MG63 (cell line): Measurements from ENCODE around the gene PCSK6. TPM values are rescaled to one million over a fixed set of nuclear protein-coding genes. Genes with fewer than 3 reads are reported as not detected.
"Not testable (repeated sequence)": the region's sequence is repeated elsewhere in the genome, so short reads cannot be mapped to it uniquely, and the experiment has no call there.

Experiments
- DNase-seq: peaks from one replicate; pipeline ENCODE4 v3.0.0-alpha.2; 2020
- H3K27me3 ChIP-seq: fragments of 250-450 bp; sonication (Bioruptor Pico); 2 replicates; pipeline ENCODE4 v1.5.1; 2020; ENCODE audit warnings: mild to moderate bottlenecking, moderate library complexity
- H3K36me3 ChIP-seq: fragments of 250-450 bp; sonication (Bioruptor Pico); 2 replicates; pipeline ENCODE4 v1.5.1; 2020; ENCODE audit warnings: mild to moderate bottlenecking, moderate library complexity
- H3K4me3 ChIP-seq: fragments of 250-450 bp; sonication (Bioruptor Pico); 2 replicates; pipeline ENCODE4 v1.5.1; 2020; ENCODE audit warnings: mild to moderate bottlenecking, moderate library complexity
- H3K9me3 ChIP-seq: fragments of 250-450 bp; sonication (Bioruptor Pico); 2 replicates; pipeline ENCODE4 v1.5.1; 2020; ENCODE audit warnings: mild to moderate bottlenecking, moderate library complexity
- total RNA-seq: library from RNA; depleted of rRNA; stranded (reverse); fragments of >200 nt; shearing (Covaris generic); gene quantifications from 2 replicates; pipeline ENCODE4 v1.2.3, GENCODE V29; 2014; ENCODE audit warnings: low replicate concordance

The PCSK6 gene
- total RNA-seq, 1 experiment from 2014 or later = 48.8 TPM

DNA sequence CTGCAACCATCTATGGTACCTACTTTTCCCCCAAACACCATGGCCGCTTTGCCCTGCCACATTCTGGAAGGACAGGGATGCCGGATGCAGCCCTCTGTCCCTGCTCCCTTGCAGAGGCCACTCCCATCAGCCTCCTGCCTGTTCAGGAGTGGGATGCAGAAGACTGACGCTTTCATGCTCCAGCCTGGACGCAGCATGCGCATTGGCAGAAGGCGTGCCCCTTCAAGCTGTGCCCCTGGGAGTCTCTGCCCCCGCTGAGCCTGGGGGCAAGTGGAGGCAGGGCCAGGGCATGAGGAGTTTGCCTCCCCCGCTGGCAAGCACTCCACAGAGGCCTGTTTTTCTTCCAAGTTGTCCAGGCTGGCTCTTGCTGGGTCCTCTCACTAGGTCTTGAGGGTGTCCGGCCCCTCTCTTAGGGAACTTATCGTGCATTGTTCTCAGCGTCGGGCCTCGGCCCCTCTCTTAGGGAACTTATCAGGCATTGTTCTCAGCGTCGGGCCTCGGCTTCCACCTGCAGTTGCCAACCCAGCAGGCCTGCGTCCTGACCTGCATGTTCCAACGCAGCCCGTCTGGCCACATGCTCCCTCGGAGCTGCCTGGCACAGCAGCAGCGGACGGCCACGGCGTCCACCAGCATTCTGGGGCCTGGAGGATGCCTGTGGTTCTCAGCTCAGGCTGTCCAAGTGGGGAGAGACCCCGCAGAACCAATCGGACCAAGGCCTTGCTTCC lies 179.9 kb downstream of the PCSK6 start:
- Histone ChIP-seq H3K4me3 (no peak overlapping the region), H3K9me3 (no peaks in the 10 kb centered on the region), H3K36me3 (no peaks in the 10 kb centered on the region; the same call in 1 of the 2 replicates), H3K27me3 (no peaks in the 10 kb centered on the region)
- no peak for DNase-seq

DNA sequence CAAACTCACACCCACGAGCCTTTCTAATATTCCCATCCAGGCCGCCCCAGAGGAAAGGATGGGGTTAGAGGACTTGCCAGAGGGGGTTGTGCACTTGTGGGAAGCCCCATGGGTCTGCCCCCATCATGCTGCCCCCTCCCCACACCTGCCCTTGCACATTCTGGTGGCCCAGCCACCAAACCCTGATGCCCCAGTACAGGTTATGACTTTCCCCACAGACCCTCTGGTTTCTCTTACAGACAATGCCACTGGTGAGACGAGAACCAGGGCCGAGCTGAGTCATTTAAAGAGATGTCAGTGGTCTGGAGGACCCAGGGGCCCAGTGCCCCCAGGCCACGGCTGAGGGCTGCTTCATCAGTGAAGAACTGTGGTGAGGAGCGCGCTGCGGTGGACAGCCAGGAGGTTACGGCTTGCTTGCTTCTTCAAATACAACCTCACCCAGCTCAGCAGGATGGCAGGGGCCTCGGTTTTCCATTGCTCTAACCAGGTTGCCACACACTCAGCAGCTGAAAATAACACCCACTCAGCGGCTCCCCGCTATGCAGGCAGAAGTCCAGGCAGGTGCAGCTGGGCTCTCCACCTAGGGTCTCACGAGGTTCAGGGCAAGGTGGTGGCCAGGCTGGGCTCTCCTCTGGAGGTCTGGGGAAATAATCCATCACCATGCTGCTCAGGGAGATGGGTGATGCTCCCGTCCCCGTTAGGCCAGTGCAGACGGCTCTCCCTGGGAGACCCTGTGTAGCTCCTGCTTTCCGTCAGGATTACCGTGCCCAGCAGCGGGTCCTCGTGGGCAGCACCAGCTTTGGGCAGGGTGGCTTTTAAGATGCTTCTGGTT lies 180.7 kb downstream of the PCSK6 start:
- H3K36me3 ChIP-seq = no peaks in the 10 kb centered on the region
- no peak overlapping the region for H3K4me3 ChIP-seq
- no peaks in the 10 kb centered on the region for H3K9me3 ChIP-seq
- no peak for DNase-seq
- H3K27me3 ChIP-seq = no peaks in the 10 kb centered on the region

DNA sequence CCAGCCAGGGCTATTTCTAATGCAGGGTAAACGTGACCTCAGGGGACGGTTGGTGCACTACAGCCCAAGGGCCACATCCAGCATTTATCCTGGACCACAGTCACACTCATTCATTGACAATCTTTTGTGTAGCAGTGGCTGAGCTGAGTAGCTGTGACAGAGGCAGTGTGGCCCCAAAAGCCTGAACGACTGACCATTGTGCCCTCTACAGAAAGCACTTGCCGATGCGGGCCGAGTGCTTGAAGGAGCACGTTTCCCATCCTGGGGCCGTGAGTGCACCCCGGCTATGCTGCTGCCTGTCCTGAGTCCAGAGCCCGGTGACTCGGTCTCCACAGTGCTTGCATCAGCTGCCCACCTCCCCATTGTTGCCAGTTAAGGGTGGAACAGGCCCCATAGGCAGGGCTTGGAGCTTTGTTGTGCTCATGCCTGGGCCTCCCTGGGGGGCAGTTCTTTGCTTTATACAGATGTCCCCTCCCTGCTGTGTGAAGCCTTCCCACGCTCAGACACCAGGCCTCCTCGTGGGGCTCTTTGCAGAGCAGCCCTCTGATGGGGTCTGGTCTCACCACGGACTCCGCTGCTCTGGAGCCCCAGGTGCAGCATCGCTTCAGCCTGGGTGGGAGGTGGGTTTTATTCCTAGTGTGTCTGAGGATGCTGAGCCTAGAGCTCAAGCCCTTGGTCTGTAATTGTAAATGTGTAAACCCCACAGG lies 181.5 kb downstream of the PCSK6 start:
- H3K9me3 ChIP-seq = no peaks in the 10 kb centered on the region
- DNase-seq = no peak
- H3K36me3 ChIP-seq = peaks cover 2% of the 10 kb centered on the region; the same call in 1 of the 2 replicates

DNA sequence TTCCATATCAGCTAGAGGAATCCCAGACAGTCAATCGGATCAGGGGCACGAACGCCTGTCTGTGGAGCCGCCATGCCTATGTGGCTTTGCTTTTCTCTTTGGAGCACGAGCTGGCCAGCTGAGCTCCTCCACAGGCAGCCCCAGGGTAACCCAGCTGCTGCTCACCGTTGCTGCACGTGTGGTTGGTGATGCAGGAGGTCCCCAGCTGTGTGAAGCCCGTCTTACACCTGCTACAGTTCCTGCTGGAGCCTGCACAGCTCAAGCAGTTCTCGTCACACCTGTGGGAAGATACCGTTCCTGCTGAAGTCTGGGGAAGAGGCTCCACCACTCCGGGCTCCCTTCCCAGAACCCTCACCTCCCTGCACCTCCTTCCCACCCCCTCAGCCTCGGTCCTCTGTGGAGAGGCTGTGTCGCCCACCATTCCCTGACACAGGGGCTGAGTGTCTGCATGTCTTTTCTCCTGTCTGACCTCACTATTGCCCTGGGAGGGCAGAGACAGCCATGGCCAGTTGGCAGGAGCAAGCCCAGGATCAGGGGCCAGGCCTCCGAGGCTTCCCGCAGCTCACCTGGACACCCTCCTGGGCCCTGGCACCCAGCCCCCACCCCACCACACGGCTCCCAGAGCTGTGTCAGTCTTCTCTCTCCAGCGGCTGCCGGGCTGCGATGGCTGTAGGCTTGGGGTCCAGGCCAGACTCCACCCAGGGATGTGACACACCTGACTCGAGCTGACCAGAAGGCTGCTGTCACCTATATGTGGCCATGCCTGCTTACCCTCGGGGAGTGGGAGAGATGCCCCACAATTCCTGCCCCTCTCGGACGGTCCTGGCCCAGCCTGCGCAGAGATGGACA lies 182.2 kb downstream of the PCSK6 start:
- no peaks in the 10 kb centered on the region for H3K9me3 ChIP-seq
- H3K27me3 ChIP-seq = no peaks in the 10 kb centered on the region
- H3K4me3 ChIP-seq = no peak overlapping the region
- H3K36me3 ChIP-seq = peaks cover 2% of the 10 kb centered on the region; the same call in 1 of the 2 replicates
- no peak for DNase-seq

More for the DNA sequence above, 181.5 kb downstream of the PCSK6 start:
- Histone ChIP-seq H3K4me3 (no peak overlapping the region), H3K27me3 (no peaks in the 10 kb centered on the region)

DNA sequence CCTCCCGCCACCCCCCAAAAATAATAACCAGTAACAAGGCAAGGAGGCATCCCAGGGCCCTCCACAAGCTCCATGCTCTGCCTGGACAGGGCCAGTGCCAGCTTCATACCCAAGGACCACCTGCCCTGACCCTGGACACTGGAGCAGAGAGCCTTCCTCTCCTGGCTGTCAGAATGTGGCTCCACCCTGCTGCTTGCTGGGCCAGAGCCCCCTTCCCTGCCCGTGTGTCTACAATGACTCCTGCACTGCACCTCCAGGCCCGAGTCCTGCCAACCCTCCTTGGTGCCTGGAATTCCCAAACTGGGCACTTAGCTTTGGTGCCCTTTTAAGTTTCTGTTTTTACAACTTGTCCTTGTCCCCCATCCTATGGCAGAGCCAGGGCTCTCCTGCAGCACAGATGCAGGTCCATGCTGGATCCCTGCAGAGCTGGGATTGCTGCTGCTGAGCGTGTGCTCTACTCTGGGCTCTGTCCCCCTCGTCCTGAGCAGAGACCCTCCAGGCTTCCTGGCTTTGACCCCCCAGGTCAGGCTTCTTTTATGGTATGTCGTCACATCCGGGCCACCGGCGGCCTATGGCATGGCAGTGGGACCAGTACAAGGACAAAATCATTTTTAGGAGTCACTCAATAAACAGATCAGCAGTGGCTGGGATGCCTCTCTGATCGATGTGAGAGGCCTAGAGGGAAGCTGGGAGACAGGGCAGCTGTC lies 183.0 kb downstream of the PCSK6 start:
- Histone ChIP-seq H3K27me3 (no peaks in the 10 kb centered on the region), H3K36me3 (peaks cover 2% of the 10 kb centered on the region; the same call in 1 of the 2 replicates), H3K9me3 (no peaks in the 10 kb centered on the region), H3K4me3 (no peak overlapping the region)
- DNase-seq = no peak

DNA sequence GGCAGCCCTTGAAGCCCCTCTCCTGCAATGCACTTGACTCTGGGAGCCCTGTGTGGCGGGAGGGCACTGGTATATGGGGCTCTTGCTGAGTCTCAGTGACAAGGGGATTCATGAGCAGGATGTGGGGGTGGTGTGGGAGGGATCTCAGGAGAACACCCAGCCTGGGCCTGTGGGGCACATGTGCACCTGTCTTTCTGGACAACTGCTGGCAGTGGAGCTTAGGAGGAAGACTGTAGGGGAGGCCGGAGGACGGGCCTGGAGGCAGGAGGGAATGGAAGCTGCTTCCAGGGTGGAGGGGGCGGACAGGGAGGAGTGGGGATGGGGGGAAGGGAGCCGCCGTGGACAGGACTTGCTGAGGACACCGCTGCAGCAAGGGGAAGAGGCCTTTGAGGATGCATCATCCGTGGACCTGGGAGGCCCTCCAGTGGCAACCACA lies 183.7 kb downstream of the PCSK6 start:
- peaks cover 2% of the 10 kb centered on the region; the same call in 1 of the 2 replicates for H3K36me3 ChIP-seq
- H3K4me3 ChIP-seq = no peak overlapping the region
- no peaks in the 10 kb centered on the region for H3K27me3 ChIP-seq
- no peak for DNase-seq
- no peaks in the 10 kb centered on the region for H3K9me3 ChIP-seq

DNA sequence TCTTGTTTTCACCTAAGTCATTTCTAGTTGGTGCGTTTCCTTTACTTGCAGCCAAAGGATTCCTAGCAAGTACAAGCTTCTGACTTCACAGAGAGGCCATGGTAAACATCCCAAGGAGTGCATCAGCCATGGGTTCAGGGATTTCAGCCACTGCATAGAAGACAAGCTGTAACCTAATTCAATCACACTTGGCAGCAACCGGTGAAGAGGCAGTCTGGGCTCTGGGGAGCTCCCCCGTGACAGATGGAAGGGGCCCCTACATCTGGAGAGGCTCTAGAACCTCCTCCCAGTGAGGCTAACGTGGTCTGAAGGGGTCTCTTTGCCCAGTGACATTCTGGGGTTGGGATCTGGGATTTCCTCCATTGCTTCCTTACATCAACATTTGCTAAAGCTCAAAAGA lies 186.1 kb downstream of the PCSK6 start:
- peaks cover 2% of the 10 kb centered on the region; the same call in 1 of the 2 replicates for H3K36me3 ChIP-seq
- H3K4me3 ChIP-seq = no peak overlapping the region
- no peaks in the 10 kb centered on the region for H3K27me3 ChIP-seq
- no peaks in the 10 kb centered on the region for H3K9me3 ChIP-seq
- DNase-seq = no peak

DNA sequence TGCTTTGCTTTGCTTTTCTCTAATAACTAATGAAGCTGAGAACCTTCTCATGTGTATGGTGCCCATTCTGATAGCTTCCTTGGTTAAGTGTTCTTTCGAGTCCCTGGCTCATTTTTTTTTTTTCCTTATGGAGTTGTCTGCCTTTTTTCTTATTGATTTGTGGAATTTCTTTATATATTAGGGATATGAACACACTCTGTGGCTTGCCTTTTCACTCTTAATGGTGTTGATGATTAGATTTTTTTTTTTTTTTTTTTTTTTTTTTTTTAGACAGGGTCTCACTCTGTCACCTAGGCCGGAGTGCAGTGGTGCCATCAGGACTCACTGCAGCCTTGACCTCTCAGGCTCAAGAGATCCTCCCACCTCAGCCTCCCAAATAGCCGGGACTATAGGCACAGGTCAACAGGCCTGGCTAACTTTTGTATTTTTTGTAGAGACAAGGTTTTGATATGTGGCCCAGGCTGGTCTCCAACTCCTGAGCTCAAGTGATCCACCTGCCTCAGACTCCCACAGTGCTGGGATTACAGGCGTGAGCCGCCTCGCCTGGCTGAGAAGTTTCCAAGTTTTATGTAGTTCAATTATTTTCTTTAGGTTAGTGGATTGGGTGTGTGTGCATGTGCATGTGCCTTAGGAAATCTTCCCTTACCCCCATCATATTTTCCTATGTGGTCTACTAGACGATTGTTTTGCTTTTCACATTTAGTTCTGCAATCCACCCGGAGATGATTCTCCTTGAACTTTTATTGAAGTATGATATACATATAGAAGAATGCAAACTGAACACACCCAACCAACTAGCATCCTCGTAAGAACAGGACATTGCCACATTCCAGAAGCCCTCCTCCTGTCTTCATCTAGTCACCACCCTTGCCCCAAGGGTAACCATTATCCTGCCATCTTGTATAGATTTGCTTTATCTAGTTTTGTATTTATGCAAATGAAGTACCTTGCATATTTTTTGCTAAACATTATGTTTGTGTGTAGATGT lies 192.8 kb downstream of the PCSK6 start:
- Histone ChIP-seq H3K36me3 (peaks cover 26% of the 10 kb centered on the region), H3K27me3 (no peaks in the 10 kb centered on the region), H3K4me3 (peak overlapping the region; percentile 98), H3K9me3 (no peaks in the 10 kb centered on the region)
- peak; percentile 37 for DNase-seq

DNA sequence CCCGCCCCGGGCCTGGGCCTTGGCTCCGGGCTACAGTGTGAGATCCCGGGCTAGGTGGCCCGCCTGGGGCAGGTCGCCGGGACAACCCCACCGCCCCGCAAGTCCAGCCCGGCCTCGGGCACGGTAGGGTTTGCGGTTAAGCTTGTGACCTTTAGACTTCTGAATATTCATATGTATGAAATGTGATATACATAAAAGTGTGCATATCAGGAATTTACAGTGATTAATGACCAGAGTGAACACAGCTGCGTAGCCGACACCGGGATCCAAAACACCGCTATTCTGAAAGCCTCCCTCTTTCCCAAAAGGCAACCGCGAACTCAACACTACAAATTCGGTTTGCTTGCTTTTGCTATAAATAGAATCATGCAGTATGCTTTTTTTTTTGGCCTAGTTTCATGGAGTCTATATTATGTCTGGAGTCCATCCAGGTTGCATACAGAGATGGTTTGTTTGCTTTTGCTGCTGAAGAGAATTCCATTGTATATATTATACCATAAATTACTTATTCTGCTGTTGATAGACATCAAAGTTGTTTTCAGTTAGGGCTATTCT lies 193.8 kb downstream of the PCSK6 start:
- no peak for DNase-seq
- Histone ChIP-seq H3K27me3 (no peaks in the 10 kb centered on the region), H3K4me3 (peak overlapping the region; percentile 98), H3K36me3 (peaks cover 37% of the 10 kb centered on the region), H3K9me3 (no peaks in the 10 kb centered on the region)

DNA sequence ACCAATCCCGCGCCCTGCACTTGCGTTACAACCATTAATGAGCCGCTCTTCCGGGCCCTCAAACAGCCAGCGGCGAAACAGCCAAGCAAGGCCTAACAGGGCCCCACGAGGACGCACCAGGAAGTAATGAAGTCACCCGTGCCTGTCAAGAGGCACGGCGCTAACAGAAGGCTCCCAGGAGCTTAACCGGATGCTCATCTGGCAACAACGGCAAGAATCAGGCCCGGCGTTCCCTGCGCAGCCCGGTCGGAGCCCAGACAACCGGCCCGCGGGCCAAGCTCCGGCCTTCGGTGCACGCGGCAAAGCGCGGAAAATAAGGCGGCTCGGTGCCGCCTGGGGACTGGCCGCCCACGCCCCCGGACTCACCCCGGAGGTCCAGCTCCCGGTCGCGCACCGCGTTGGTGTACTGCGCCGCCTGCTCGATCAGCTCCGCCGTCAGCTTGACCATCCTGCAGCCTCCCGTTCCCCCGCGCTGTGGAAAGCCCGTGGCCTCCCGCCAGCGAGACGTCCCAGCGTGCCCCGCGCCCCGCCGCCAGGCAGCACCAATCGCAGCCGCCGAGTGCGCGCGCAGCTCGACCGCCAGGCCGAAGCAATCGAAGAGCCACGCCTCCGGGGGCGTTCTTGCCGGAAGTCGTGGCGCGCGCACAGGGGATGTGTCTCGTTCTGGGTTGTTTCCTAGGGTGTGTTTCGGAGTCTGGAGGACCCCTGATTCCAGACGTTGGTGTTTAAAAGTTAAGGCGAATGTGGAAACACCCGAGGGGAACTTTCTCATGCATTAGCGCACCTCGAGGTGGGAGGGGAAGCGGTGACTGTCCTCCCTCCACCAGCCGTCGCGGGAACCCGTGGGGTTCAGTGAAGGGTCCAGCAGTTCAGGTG lies 194.5 kb downstream of the PCSK6 start, which contains the start of gene SNRPA1:
TSS of gene SNRPA1 (minus strand) at position 518 of the 876 bp plus-strand sequence. CDS start at position 448, 70 bp downstream.
- H3K36me3 ChIP-seq = peaks cover 42% of the 10 kb centered on the region
- H3K9me3 ChIP-seq = no peaks in the 10 kb centered on the region
- peak within 1 kb of the TSS; percentile 98 for H3K4me3 ChIP-seq
- no peaks in the 10 kb centered on the region for H3K27me3 ChIP-seq
- peak; percentile 99 for DNase-seq

DNA sequence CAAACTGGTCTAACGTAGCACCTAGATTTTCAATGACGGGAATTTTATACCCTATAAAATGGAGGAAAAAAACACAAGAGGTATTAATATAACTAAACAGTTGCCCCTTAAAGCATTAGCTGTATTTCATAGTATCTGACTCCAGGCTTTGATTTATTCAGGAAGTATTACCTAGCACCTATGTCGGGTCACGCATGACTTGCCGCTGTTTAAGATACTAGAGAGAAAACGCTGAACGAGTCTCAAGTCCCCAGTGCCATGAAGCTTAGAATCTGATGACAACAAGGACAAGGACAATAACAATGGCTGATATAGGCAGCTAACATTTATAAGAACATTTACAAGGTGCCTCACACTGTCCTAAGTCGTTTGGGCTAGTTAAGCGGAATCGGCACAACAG lies 196.4 kb downstream of the PCSK6 start:
- Histone ChIP-seq H3K4me3 (peak overlapping the region; percentile 98), H3K27me3 (no peaks in the 10 kb centered on the region), H3K9me3 (no peaks in the 10 kb centered on the region), H3K36me3 (peaks cover 57% of the 10 kb centered on the region)
- no peak for DNase-seq

DNA sequence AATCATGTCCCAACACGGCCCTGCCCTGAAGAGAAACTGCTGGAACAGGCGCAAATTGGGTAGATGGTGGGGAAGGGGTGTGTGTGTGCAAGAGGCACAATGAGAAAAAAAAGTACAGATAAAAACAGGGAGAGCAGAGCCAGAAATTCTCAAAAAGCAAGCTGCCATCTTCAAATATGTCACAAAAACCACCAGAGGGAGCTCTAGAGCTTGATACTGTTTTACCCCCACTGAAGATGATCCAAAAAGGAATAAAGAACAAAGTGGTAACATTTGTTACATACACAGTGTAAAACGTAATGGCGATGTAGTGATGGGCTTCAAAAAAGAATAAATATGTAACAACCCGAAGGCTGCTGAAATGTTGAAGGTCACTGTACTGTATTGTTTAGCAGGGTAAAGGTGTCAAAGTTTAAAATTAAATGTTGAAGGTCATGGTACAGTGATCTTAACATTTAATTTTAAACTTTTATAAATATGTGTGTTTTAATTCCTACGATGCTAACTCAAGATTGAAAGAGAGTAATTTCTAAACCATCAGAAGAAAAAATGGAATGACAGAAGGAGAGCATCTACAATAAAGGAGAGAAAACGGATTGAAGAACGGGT lies 200.5 kb downstream of the PCSK6 start:
- no peaks in the 10 kb centered on the region for H3K27me3 ChIP-seq
- H3K4me3 ChIP-seq = no peak overlapping the region
- H3K9me3 ChIP-seq = no peaks in the 10 kb centered on the region
- no peak for DNase-seq
- peaks cover 88% of the 10 kb centered on the region for H3K36me3 ChIP-seq

DNA sequence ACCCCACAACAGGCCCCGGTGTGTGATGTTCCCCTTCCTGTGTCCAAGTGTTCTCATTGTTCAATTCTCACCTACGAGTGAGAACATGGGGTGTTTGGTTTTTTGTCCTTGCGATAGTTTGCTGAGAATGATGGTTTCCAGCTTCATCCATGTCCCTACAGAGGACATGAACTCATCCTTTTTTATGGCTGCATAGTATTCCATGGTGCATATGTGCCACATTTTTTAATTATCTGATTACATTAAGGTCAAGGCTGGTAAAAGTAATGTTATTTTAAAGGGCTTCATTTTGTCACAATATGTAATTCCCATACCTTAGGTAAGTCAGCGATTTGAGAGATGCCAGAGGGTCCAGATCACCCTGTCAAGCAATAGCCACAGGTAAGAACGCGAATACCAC lies 202.2 kb downstream of the PCSK6 start:
- H3K9me3 ChIP-seq, H3K4me3 ChIP-seq, DNase-seq, H3K27me3 ChIP-seq: not testable (repeated sequence)
- peaks cover 91% of the 10 kb centered on the region for H3K36me3 ChIP-seq
